GM19397 (cell line): ENCODE data around the gene TUBA4A.

Experiments used
- ATAC-seq: cut with Tn5 transposase; IDR thresholded peaks from one replicate; pipeline ENCODE4 v1.9.1; 2021; ENCODE audit warnings: mild to moderate bottlenecking, moderate library complexity; ENCODE audit not compliant: unreplicated experiment

Gene TUBA4A

GRCh38 chr2:219244789-219245147 lies 8.9 kb downstream of the TUBA4A start:
- ATAC-seq: no peak

DNA sequence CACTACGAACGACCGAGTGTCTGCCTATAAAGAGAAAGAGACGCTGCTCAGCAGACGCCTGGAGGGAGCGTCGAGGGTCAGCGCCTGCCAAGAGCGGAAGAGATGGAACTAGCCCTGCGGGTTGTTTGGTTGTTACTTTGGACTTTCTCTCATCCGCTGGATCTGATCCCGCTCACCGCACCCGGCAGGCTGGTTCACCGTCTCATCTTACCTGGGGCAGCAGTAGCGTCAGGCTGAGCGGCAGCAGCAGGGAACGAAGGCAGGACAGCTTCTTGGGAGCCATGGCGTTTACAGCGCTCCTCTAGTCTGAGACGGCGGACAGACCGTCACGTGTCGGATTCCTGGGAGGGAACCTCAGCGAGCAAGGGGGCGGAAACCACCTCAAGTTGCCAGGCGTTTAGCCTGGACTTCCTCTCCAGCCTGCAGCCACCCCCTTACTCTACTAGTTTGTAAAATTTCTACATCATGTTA lies 10.4 kb downstream of the TUBA4A start:
- no peak for ATAC-seq

- no peak for ATAC-seq
These were observed 19.4 kb downstream of the TUBA4A start for GRCh38 chr2:219234331-219234730.

DNA sequence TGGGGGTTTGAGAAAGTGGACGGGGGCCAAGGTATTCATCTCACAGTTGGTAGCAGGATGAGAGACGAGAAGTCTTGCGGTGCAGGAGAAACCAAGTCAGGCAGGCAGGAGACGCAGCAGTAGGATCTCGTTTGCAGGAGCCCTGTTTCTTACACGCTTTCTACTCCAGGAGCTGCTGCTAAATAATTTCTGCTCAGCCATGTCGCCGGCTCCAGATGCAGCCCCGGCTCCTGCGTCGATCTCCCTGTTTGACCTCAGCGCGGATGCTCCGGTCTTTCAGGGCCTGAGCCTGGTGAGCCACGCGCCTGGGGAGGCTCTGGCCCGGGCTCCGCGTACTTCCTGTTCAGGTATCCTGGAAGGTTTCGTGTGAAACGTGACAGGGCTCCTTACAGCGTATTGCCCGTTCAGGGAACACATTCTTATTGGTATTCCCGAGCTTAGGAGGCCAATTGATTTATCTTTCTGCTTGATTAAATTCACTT lies 23.6 kb downstream of the TUBA4A start:
- ATAC-seq: no peak

DNA sequence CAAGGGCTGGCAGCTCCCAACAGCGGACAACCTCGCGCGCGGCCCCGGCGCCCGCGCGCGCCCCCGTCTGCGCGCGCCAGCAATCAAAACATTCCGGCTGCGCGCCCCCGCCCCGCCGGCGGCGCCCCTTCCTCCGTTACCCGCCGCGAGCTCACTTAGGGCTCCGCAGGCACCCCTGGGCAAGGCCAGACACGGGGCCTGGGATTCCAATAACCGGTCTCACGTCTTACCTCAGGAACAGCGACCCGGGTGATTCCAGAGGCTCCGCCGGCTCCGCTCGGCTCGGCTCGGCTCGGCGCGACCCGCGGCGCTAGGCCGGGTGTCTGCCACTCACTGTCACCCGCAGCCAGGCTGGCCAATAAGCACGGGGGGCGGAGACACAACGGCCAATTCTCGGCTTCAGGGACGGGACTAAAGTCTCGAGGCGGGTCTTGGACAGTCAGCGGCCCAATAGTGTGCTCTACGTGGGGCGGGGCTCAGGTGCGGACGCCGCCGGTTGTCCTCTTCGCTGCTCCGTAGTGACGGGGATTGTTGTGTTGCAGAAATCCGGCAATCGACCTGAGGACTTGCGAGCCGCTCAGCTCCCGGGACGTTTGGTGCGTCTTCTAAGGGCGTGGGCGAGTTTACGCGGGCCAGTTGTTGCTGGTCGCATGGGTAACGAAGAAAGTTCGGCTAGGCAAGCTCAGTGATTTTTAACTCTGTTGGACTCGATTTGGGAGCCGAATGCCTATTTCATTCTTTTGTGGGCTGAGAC lies 24.2 kb downstream of the TUBA4A start, which contains the start of the genes ANKZF1 and ATG9A:
Gene ANKZF1, plus strand, starts transcription at position 502 of the 754 bp plus-strand sequence. CDS start 452 bp downstream, outside the sequence.
Gene ATG9A, minus strand, starts transcription at position 332 of the 754 bp plus-strand sequence. CDS start 1,612 bp downstream, outside the sequence.
- ATAC-seq: peak; percentile 97

- ATAC-seq: peak; percentile 20
These were observed 24.8 kb downstream of the TUBA4A start for GRCh38 chr2:219228911-219229304.

DNA sequence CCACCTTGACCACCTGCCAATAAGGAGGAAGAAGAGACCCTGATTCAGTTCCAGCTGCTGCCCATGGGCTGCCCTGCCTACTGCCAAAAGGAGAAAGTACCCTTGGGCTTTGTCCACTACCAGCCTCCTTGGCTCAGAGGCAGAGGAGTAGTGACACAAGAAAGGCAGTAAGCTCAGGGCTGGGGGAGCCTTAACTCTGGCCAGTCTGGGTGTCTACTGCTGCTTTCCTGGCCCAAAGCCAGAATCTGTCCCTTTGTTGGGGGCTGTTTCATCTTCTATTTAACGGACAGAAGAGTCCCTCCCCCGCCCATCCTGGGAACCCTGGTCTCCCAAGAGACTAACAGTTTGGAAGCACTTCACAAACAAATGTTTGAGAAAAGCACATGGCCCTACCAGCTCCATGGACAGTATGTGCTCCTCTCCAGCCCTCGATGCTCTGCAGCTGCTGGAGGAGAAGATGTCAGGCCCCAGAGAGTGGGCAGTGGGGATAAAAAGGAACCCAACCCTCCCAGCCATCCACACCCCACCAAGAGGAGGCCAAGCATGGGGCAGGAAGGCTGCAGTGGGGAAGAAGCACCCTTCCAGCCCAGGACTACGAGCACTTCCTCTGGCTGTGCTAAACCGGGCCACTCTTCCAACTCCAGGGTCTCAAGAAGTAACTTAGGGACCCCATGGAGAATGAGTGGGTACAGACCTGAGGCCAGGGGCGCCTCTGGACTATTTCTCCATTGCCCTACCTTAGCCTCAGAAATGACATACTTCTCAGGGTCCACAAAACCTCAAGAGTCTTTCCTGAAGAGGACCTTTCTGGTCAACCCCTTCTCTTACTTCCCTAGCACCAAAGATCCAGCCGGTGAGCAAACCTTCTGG lies 25.4 kb downstream of the TUBA4A start:
- no peak for ATAC-seq

GRCh38 chr2:219225350-219225749 lies 28.4 kb downstream of the TUBA4A start:
- no peak for ATAC-seq

DNA sequence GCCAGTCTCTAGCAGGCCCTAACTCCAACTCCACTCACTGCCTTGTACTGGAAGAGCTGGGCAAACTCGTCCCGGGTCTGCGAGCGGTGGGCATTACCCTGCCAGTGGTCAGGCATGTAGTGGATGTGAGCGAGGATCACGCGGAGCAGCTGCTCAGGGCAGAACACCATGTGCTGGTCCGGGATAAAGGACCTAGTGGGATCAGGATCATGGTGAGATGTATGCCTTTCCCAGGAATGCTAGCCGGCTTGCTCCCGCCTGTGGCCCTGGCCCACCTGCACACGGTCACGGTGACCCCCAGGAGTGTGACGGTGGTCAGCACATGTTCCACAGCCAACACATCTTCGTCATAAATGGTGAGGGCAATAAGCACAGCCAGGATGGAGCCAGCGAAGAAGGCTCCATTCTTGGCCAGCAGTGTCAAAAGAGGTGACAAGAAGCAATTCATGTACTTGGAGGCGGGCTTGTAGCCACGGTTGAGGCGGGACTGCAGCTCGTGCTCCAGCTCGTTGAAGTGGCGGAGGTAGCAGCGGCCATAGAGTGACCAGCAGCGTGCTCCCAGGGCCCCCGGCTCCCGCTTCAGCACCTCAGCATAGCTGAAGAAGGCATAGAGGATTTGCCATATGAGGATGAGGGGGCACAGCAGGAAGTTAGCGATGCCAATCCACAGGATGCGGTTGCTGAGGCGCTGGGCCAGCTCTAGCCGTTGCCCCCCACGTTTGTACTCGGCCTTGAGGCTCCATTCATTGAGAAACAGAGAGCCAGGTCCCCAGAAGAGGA lies 29.7 kb downstream of the TUBA4A start:
- no peak for ATAC-seq

- ATAC-seq: no peak
These were observed 31.7 kb downstream of the TUBA4A start for GRCh38 chr2:219221957-219222518.

DNA sequence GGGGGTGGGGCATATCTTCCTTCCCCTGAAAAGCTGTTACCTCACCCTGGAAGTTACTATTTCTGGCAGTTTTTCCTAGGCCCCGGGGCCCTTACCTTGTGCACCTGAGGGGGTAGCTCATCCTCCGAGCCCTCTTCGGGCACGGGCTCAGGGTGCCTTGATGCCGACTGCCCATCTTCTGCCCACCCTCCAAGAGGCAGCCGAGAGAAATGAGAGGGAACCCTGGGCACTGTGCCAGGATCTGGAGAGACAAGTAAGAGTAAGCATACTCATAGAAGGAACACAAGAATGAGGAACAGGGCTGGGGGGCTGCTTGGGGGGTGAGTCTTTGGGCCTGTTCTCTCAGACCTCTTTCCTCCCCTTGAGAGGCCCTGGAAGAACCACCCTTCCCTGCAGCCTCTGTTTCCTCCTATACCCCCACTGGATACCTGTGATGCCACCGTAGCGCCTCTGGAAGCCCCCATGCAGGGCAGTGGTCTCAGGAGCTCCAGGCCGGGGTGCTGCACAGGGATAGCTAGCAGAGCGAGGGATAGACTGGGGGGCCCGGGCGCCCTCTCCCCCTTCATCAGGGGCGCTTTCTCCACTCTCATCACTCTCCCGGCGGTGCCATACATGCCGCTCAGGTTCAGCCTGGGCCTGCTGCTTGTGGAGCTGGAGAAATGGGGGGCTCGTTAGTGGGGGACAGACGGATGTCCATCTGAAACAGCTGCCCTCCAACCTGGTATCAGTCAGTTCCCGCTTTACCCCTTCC lies 32.9 kb downstream of the TUBA4A start:
- no peak for ATAC-seq

DNA sequence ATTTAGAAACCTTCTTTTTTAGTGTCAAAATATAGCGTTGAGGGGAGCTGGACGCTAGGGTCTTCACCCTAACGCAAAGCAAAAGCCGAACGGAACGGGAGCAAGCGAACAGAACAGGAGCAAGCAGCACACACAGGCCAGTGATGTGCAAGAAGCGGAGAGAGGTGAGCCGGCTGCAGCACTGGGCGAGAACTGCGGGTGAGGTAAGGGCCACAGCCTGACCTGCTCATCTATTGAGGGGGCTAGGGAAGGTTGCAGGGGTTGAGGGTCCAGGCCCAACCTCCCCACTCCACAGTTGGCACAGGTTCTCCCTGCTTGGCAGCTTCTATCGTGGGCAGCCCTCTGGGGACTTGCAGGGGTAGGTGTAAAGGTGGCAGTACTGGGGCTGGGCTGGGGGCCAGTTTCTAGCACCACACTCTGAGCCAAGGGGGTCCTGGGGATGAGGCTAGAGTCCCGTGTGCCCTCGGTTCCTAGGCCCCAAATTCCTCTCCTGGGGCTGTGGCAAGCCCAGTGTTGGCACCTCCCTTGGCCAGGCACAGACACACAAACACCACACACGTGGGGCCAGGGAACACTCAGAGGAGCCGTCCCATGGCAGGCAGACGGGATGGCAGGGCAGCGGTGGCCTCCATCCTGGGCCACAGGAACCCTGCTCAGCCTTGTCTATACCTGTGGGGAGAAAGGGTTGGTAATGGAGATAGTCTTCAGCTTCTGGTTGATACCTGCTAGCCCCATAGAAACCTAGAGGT lies 33.8 kb downstream of the TUBA4A start:
- ATAC-seq: no peak

- peak; percentile 77 for ATAC-seq
These were observed 34.7 kb downstream of the TUBA4A start, which contains the start of gene ABCB6 for GRCh38 chr2:219218732-219219701. Gene ABCB6, minus strand, starts transcription at chr2:219218958. Its CDS starts 285 bp downstream, at chr2:219218673.

DNA sequence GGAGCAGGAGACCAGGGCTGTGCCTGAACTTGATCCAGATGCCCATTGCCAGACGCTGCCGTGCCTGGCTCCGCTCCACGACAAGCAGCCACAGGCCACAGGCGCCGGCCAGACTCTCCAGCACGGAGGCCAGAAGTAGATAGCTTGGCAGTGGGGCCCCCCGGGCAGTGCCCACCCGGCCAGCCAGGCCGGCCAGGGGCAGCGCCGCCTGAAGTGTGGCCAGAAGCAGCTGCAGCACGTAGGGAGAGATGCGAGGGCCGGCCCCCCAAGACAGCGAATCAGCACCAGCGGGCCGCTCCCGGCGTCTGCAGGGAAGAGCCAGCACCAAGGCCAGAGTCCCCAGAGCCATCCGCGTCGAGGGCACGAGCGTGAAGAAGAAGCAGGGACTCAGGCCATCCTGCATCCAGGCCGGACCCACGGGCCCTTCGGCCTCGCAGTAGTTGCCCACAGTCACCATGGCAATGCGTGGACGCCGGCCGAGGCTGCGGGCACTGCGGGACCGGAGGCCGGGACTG lies 35.4 kb downstream of the TUBA4A start:
- ATAC-seq: peak; percentile 24

GRCh38 chr2:219216535-219216915 lies 37.2 kb downstream of the TUBA4A start:
- no peak for ATAC-seq

GRCh38 chr2:219215871-219216534 lies 37.7 kb downstream of the TUBA4A start:
- ATAC-seq: no peak

DNA sequence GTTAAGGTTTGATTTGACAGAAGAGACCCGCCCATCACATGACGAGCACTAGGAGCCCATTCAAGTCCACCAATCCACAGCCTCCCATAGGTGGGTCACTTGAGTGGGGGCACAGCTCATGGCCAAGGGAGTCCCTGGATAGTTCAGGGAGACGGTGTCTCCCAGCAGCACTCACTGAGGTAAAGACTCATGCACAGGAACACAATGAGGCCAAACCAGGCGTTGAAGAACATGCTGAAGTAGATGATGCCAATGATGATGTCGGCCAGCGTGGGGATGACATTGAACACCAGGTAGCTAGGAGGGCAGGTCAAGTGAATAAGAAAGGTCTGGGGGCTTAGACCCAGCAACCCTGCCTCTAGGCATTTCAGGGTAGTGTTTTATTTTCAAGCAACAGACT lies 38.9 kb downstream of the TUBA4A start:
- ATAC-seq: no peak
